Measurements from ENCODE around the gene MGAT4B.
A peak's percentile ranks its signal among the peaks of the same experiment; 100 is the strongest.

MGAT4B gene

GRCh38 chr5:179827680-179828079 lies 21.0 kb upstream of the MGAT4B start:
- peak overlapping the region; percentile 61 for H3K27ac ChIP-seq (ENCODE audit: low read depth, low read length)
- peak overlapping the region in 2 of 5 donors; percentile 22 to 48 for H3K9ac ChIP-seq (ENCODE audit: low read length in 5 of 5)

DNA sequence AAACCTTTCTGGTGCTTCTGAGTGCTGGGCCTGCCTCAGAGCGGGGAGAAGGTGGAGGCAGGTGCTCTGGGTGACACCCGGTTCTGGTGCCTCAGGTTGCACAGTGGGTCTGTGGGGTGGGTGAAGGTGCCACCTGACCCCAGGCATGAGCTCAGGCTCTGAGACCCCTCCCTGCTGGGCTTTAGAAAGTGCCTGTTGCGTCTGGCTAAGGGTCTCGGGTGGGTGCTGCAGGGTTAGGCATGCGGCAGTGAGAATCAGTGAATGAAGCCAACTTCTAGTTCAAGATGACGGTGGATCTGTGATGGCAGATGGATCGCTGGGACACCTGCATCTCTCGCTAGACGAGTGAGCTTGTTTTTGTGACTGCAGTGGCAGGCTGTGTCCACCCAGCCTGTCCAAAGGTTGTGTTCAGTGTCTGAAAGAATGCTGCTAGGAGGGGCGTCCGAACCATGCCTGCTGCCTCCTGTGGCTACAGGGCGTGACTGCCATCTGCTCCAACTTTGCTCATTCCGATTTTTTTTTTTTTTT lies 19.1 kb upstream of the MGAT4B start:
- Histone ChIP-seq H3K4me3 (ENCODE audit: low read depth in 1 of 5, low read length in 5 of 5) (no peak overlapping the region), H3K27ac (ENCODE audit: low read depth, low read length) (peak overlapping the region; percentile 100)

More at GRCh38 chr5:179827680-179828079, 21.0 kb upstream of the MGAT4B start:
- no peaks in the 10 kb centered on the region for H3K27me3 ChIP-seq (ENCODE audit: control insufficient read depth in 5 of 5, insufficient read depth in 4 of 5, low read length in 5 of 5)
- H3K9me3 ChIP-seq (ENCODE audit: control insufficient read depth in 5 of 5, low read length in 5 of 5) = no peaks in the 10 kb centered on the region
- peak overlapping the region in 1 of 5 donors; percentile 15 for H3K4me3 ChIP-seq (ENCODE audit: low read depth in 1 of 5, low read length in 5 of 5)
- H3K36me3 ChIP-seq (ENCODE audit: control insufficient read depth in 5 of 5, insufficient read depth in 5 of 5, low read length in 5 of 5) = peaks cover 6 to 99% (median 89%) of the 10 kb centered on the region in 5 donors
- H3K4me1 ChIP-seq (ENCODE audit: control insufficient read depth in 5 of 5, insufficient read depth in 5 of 5, low read length in 5 of 5) = peaks cover 8 to 56% (median 46%) of the 10 kb centered on the region in 5 donors

DNA sequence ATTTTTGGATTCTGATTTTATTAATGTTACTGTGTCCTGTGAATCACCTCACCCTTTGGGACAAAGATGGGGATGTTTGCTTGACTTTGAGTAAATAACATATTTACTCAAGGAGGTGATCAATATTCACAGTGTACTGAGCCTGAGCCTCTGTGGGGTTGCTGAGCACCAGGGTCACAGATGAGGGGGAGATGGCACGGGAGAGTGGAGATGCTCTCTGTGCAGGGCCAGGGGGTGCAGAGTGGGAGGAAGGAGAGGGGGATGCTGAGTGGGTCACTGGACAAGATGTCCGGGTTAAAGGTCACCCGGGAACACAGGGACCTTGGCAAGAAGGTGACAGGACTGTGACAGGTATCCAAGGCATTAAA lies 18.1 kb upstream of the MGAT4B start:
- peak overlapping the region in 3 of 5 donors; percentile 17 to 91 (median 43) for H3K4me3 ChIP-seq (ENCODE audit: low read depth in 1 of 5, low read length in 5 of 5)
- H3K36me3 ChIP-seq (ENCODE audit: control insufficient read depth in 5 of 5, insufficient read depth in 5 of 5, low read length in 5 of 5) = peaks cover 0 to 77% (median 70%) of the 10 kb centered on the region in 5 donors
- H3K9me3 ChIP-seq (ENCODE audit: control insufficient read depth in 5 of 5, low read length in 5 of 5) = no peaks in the 10 kb centered on the region
- H3K27me3 ChIP-seq (ENCODE audit: control insufficient read depth in 5 of 5, insufficient read depth in 4 of 5, low read length in 5 of 5) = no peaks in the 10 kb centered on the region
- peak overlapping the region; percentile 100 for H3K27ac ChIP-seq (ENCODE audit: low read depth, low read length)
- H3K4me1 ChIP-seq (ENCODE audit: control insufficient read depth in 5 of 5, insufficient read depth in 5 of 5, low read length in 5 of 5) = peaks cover 19 to 74% (median 64%) of the 10 kb centered on the region in 5 donors
- no peak overlapping the region for H3K9ac ChIP-seq (ENCODE audit: low read length in 5 of 5)

More for the DNA sequence above, 19.1 kb upstream of the MGAT4B start:
- Histone ChIP-seq H3K36me3 (ENCODE audit: control insufficient read depth in 5 of 5, insufficient read depth in 5 of 5, low read length in 5 of 5) (peaks cover 4 to 87% (median 78%) of the 10 kb centered on the region in 5 donors), H3K4me1 (ENCODE audit: control insufficient read depth in 5 of 5, insufficient read depth in 5 of 5, low read length in 5 of 5) (peaks cover 17 to 66% (median 56%) of the 10 kb centered on the region in 5 donors), H3K9ac (ENCODE audit: low read length in 5 of 5) (peak overlapping the region in 1 of 5 donors; percentile 16), H3K27me3 (ENCODE audit: control insufficient read depth in 5 of 5, insufficient read depth in 4 of 5, low read length in 5 of 5) (no peaks in the 10 kb centered on the region), H3K9me3 (ENCODE audit: control insufficient read depth in 5 of 5, low read length in 5 of 5) (no peaks in the 10 kb centered on the region)

- peak overlapping the region in 4 of 5 donors; percentile 43 to 95 (median 92) for H3K4me3 ChIP-seq (ENCODE audit: low read depth in 1 of 5, low read length in 5 of 5)
- no peaks in the 10 kb centered on the region for H3K9me3 ChIP-seq (ENCODE audit: control insufficient read depth in 5 of 5, low read length in 5 of 5)
- no peaks in the 10 kb centered on the region for H3K27me3 ChIP-seq (ENCODE audit: control insufficient read depth in 5 of 5, insufficient read depth in 4 of 5, low read length in 5 of 5)
- H3K9ac ChIP-seq (ENCODE audit: low read length in 5 of 5) = no peak overlapping the region
- peaks cover 21 to 77% (median 66%) of the 10 kb centered on the region in 5 donors for H3K4me1 ChIP-seq (ENCODE audit: control insufficient read depth in 5 of 5, insufficient read depth in 5 of 5, low read length in 5 of 5)
- H3K27ac ChIP-seq (ENCODE audit: low read depth, low read length) = peak overlapping the region; percentile 100
- peaks cover 0 to 71% (median 64%) of the 10 kb centered on the region in 5 donors for H3K36me3 ChIP-seq (ENCODE audit: control insufficient read depth in 5 of 5, insufficient read depth in 5 of 5, low read length in 5 of 5)
Measured at GRCh38 chr5:179823937-179824744, 17.5 kb upstream of the MGAT4B start.

DNA sequence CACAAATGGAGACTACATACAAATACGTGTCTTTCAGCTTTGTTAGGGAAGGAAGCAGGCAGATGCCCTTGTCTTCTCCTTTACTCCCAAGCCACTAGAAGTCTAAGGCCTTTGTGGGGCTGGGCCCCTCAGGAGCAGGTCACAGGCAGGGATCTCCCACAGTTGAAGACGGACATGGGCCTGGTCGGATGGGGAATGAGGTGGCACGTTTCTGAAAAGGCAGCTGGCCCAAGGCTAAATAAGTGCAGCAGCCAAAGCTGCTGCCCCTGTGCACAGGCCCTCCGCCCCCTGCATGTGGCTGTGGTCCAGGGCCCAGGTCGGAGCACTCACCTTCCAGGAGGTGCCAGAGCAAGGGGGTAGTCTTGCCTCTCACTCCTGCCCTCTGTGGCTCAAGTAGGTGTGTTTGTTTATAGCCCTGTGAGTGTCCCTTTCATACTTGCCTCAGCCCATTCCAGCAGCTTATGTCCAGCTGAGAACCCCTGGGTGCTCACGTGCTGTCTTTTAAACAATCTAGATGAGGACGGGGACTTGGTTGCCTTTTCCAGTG lies 15.9 kb upstream of the MGAT4B start:
- Histone ChIP-seq H3K27me3 (ENCODE audit: control insufficient read depth in 5 of 5, insufficient read depth in 4 of 5, low read length in 5 of 5) (no peaks in the 10 kb centered on the region), H3K4me3 (ENCODE audit: low read depth in 1 of 5, low read length in 5 of 5) (peak overlapping the region; percentile 83 to 95 (median 91)), H3K9ac (ENCODE audit: low read length in 5 of 5) (peak overlapping the region; percentile 90 to 100 (median 99)), H3K36me3 (ENCODE audit: control insufficient read depth in 5 of 5, insufficient read depth in 5 of 5, low read length in 5 of 5) (peaks cover 0 to 56% (median 51%) of the 10 kb centered on the region in 5 donors), H3K9me3 (ENCODE audit: control insufficient read depth in 5 of 5, low read length in 5 of 5) (no peaks in the 10 kb centered on the region), H3K4me1 (ENCODE audit: control insufficient read depth in 5 of 5, insufficient read depth in 5 of 5, low read length in 5 of 5) (peaks cover 24 to 82% (median 75%) of the 10 kb centered on the region in 5 donors), H3K27ac (ENCODE audit: low read depth, low read length) (peak overlapping the region; percentile 100)

DNA sequence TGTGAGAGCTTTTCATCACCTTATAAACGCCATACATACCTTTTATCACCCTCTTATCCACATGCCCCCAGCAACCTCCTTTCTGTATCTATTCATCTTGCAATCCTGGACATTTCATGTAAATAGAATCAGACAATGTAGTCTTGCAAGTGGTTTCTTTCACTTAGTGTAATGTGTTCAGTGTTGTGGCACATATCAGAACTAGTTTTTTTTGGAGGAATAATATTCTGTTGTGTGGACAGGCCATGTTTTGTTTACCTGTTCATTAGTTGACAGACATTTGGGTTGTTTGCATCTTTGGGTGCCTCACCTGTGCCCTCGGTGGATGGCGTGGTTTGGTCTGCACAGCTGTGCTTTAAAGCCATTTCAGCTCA lies 15.4 kb upstream of the MGAT4B start:
- H3K27me3 ChIP-seq (ENCODE audit: control insufficient read depth in 5 of 5, insufficient read depth in 4 of 5, low read length in 5 of 5) = no peaks in the 10 kb centered on the region
- peak overlapping the region; percentile 90 to 100 (median 99) for H3K9ac ChIP-seq (ENCODE audit: low read length in 5 of 5)
- H3K9me3 ChIP-seq (ENCODE audit: control insufficient read depth in 5 of 5, low read length in 5 of 5) = no peaks in the 10 kb centered on the region
- peaks cover 24 to 84% (median 77%) of the 10 kb centered on the region in 5 donors for H3K4me1 ChIP-seq (ENCODE audit: control insufficient read depth in 5 of 5, insufficient read depth in 5 of 5, low read length in 5 of 5)
- H3K27ac ChIP-seq (ENCODE audit: low read depth, low read length) = peak overlapping the region; percentile 100
- peak overlapping the region; percentile 83 to 95 (median 91) for H3K4me3 ChIP-seq (ENCODE audit: low read depth in 1 of 5, low read length in 5 of 5)
- H3K36me3 ChIP-seq (ENCODE audit: control insufficient read depth in 5 of 5, insufficient read depth in 5 of 5, low read length in 5 of 5) = peaks cover 0 to 51% (median 47%) of the 10 kb centered on the region in 5 donors

GRCh38 chr5:179821298-179822058 lies 14.8 kb upstream of the MGAT4B start:
- H3K27me3 ChIP-seq (ENCODE audit: control insufficient read depth in 5 of 5, insufficient read depth in 4 of 5, low read length in 5 of 5) = no peaks in the 10 kb centered on the region
- H3K9me3 ChIP-seq (ENCODE audit: control insufficient read depth in 5 of 5, low read length in 5 of 5) = no peaks in the 10 kb centered on the region
- peaks cover 0 to 45% (median 41%) of the 10 kb centered on the region in 5 donors for H3K36me3 ChIP-seq (ENCODE audit: control insufficient read depth in 5 of 5, insufficient read depth in 5 of 5, low read length in 5 of 5)
- H3K4me1 ChIP-seq (ENCODE audit: control insufficient read depth in 5 of 5, insufficient read depth in 5 of 5, low read length in 5 of 5) = peaks cover 24 to 82% (median 76%) of the 10 kb centered on the region in 5 donors
- peak overlapping the region; percentile 83 to 95 (median 91) for H3K4me3 ChIP-seq (ENCODE audit: low read depth in 1 of 5, low read length in 5 of 5)
- peak overlapping the region; percentile 100 for H3K27ac ChIP-seq (ENCODE audit: low read depth, low read length)
- peak overlapping the region; percentile 90 to 100 (median 99) for H3K9ac ChIP-seq (ENCODE audit: low read length in 5 of 5)

DNA sequence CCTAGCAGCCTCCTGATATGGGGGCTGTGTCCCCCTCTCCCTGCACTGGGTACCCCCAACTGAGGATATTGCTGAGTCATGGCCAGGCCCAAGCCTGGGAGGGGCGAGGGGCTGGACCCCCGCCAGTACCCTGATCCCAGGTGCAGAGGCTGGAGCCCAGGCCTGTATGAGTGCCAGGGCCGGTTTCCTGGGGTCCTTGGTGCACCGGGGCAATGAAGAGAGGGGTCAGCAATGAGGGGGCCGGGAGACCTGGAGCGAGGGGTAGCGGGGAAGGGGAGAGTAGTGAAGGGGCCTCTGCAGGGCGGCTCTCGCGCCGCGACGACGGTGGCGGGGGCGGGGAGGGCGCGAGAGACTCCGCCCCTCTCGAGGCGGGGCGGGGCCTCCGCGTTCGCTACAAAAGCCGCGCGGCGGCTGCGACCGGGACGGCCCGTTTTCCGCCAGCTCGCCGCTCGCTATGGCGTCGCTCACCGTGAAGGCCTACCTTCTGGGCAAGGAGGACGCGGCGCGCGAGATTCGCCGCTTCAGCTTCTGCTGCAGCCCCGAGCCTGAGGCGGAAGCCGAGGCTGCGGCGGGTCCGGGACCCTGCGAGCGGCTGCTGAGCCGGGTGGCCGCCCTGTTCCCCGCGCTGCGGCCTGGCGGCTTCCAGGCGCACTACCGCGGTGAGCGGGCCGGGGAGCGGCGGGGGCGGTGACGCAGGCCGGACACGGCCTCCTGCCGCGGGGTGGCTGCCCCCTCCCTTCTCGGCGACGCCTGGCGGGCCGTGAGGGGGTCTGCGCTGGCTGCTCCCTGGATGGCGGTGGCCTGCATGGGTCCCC lies 14.0 kb upstream of the MGAT4B start, which contains the start of gene SQSTM1:
SQSTM1 (plus strand) TSS at position 423 of the 815 bp plus-strand sequence; CDS start at position 455, 32 bp downstream.
- peak within 1 kb of the TSS; percentile 83 to 95 (median 91) for H3K4me3 ChIP-seq (ENCODE audit: low read depth in 1 of 5, low read length in 5 of 5)
- peaks cover 0 to 38% (median 33%) of the 10 kb centered on the region in 5 donors for H3K36me3 ChIP-seq (ENCODE audit: control insufficient read depth in 5 of 5, insufficient read depth in 5 of 5, low read length in 5 of 5)
- peaks cover 24 to 82% (median 75%) of the 10 kb centered on the region in 5 donors for H3K4me1 ChIP-seq (ENCODE audit: control insufficient read depth in 5 of 5, insufficient read depth in 5 of 5, low read length in 5 of 5)
- no peaks in the 10 kb centered on the region for H3K9me3 ChIP-seq (ENCODE audit: control insufficient read depth in 5 of 5, low read length in 5 of 5)
- no peaks in the 10 kb centered on the region for H3K27me3 ChIP-seq (ENCODE audit: control insufficient read depth in 5 of 5, insufficient read depth in 4 of 5, low read length in 5 of 5)
- peak within 1 kb of the TSS; percentile 90 to 100 (median 99) for H3K9ac ChIP-seq (ENCODE audit: low read length in 5 of 5)
- H3K27ac ChIP-seq (ENCODE audit: low read depth, low read length) = peak within 1 kb of the TSS; percentile 100

DNA sequence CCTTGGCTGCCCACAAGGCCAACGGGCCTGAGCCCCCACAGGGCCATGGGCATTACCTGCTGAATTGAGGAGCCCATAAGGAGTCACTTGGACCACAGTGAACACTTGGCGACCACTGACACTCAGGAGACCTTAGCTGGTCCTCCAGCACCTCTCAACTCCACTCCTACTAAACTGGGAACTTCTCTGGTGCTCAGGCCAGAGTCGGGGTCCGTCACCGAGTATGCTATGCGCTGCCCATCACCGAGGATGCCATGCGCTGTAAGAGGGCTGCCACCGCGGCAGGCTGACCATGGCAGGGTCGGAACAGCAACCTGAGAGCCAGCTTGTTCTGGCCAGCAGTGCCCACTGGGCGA lies 13.4 kb upstream of the MGAT4B start:
- no peaks in the 10 kb centered on the region for H3K27me3 ChIP-seq (ENCODE audit: control insufficient read depth in 5 of 5, insufficient read depth in 4 of 5, low read length in 5 of 5)
- peak overlapping the region; percentile 90 to 100 (median 99) for H3K9ac ChIP-seq (ENCODE audit: low read length in 5 of 5)
- H3K4me1 ChIP-seq (ENCODE audit: control insufficient read depth in 5 of 5, insufficient read depth in 5 of 5, low read length in 5 of 5) = peaks cover 24 to 76% (median 69%) of the 10 kb centered on the region in 5 donors
- no peaks in the 10 kb centered on the region for H3K9me3 ChIP-seq (ENCODE audit: control insufficient read depth in 5 of 5, low read length in 5 of 5)
- H3K4me3 ChIP-seq (ENCODE audit: low read depth in 1 of 5, low read length in 5 of 5) = peak overlapping the region; percentile 71 to 95 (median 91)
- H3K27ac ChIP-seq (ENCODE audit: low read depth, low read length) = peak overlapping the region; percentile 100
- H3K36me3 ChIP-seq (ENCODE audit: control insufficient read depth in 5 of 5, insufficient read depth in 5 of 5, low read length in 5 of 5) = peaks cover 0 to 32% (median 27%) of the 10 kb centered on the region in 5 donors
